HL-60/S4 treated with phorbol 12-myristate 13-acetate at 8.2 ng/mL for 4 days and 3 days (cell line): Measurements from ENCODE around the gene GRK4.

Experiments
- in situ Hi-C: fragments of 300-500 bp; cut with MboI; formaldehyde crosslinking; loops from 2 replicates; pipeline ENCODE4 v1.15.0; 2022; ENCODE audit warnings: low sequenced_read_pairs

The GRK4 gene

GRCh38 chr4:3067473-3068001 lies 104.2 kb downstream of the GRK4 start:
- in situ Hi-C loops: no loop called here

GRCh38 chr4:3069661-3070199 lies 106.4 kb downstream of the GRK4 start:
- in situ Hi-C loops: no loop called here

GRCh38 chr4:3070709-3071500 lies 107.5 kb downstream of the GRK4 start:
- in situ Hi-C loops: no loop called here

GRCh38 chr4:3071811-3072210 lies 108.4 kb downstream of the GRK4 start:
- in situ Hi-C loops: no loop called here

GRCh38 chr4:3073158-3074077 lies 110.0 kb downstream of the GRK4 start:
- in situ Hi-C loops: no loop called here

GRCh38 chr4:3074078-3074845 lies 110.9 kb downstream of the GRK4 start, which contains the start of the genes HTT and HTT-AS:
HTT (plus strand) TSS chr4:3074681; CDS start chr4:3074826, 145 bp downstream.
HTT-AS (minus strand) TSS chr4:3074538.
- in situ Hi-C loops: no loop called here

GRCh38 chr4:3074846-3075651 lies 111.7 kb downstream of the GRK4 start:
- in situ Hi-C loops: no loop called here

- in situ Hi-C loops: no loop called here
These were observed 112.2 kb downstream of the GRK4 start for GRCh38 chr4:3075652-3075981.

- in situ Hi-C loops: no loop called here
These were observed 114.4 kb downstream of the GRK4 start for GRCh38 chr4:3077796-3078195.

GRCh38 chr4:3079694-3080123 lies 116.3 kb downstream of the GRK4 start:
- in situ Hi-C loops: no loop called here

- in situ Hi-C loops: no loop called here
These were observed 119.6 kb downstream of the GRK4 start for GRCh38 chr4:3082925-3083515.

GRCh38 chr4:3083732-3084131 lies 120.4 kb downstream of the GRK4 start:
- in situ Hi-C loops: no loop called here

GRCh38 chr4:3085948-3086670 lies 122.7 kb downstream of the GRK4 start:
- in situ Hi-C loops: no loop called here

- in situ Hi-C loops: no loop called here
These were observed 123.9 kb downstream of the GRK4 start for GRCh38 chr4:3087115-3087797.
